Prostate gland (tissue), 2 donors: ENCODE results near the gene TAF10. TPM values are rescaled to one million over a fixed set of nuclear protein-coding genes. Genes with fewer than 3 reads are reported as not detected.

Experiments
- DNase-seq: peaks from one replicate; pipeline ENCODE4 v3.0.0-alpha.2; 2019; ENCODE audit warnings: low spot score
- H3K27ac ChIP-seq, 2 donors: fragments of 200-600 bp; sonication (generic); 2 replicates each; pipeline ENCODE4 v1.5.1; 2017 to 2019
- H3K27me3 ChIP-seq: fragments of 200-600 bp; sonication (generic); replicated peaks from 2 replicates; pipeline ENCODE4 v1.5.1; 2019; ENCODE audit not compliant: insufficient read depth
- H3K36me3 ChIP-seq, 2 donors: fragments of 200-600 bp; sonication (generic); 1 replicate in 1 of 2; 2 replicates in 1 of 2; pipeline versions ENCODE4 v1.5.1 to v1.8.1; 2017 to 2019
- H3K4me1 ChIP-seq: fragments of 200-600 bp; sonication (generic); replicated peaks from 2 replicates; pipeline ENCODE4 v1.5.1; 2019
- H3K4me3 ChIP-seq, 2 donors: fragments of 200-600 bp; sonication (generic); 2 replicates each; pipeline ENCODE4 v1.5.1; 2017 to 2019
- H3K9me3 ChIP-seq: fragments of 200-600 bp; sonication (generic); 2 replicates; pipeline ENCODE4 v1.5.1; 2017
- POLR2A ChIP-seq: fragments of 450-650 bp; IDR thresholded peaks from one replicate; pipeline ENCODE4 v1.6.1; 2016; ENCODE audit warnings: antibody characterized with exemption, mild to moderate bottlenecking
- POLR2AphosphoS5 ChIP-seq: sonication (generic); formaldehyde crosslinking; IDR thresholded peaks from one replicate; pipeline ENCODE4 v1.6.1; 2017; ENCODE audit warnings: antibody characterized with exemption
- WGBS: methylation state at CpG from one replicate; pipeline ENCODE4 v1.1.5; 2018; 5-methylcytosine and 5-hydroxymethylcytosine counted together
- intact Hi-C: fragments of 100-400 bp; cut with DNase I; formaldehyde crosslinking; loops from one replicate; pipeline ENCODE4 v1.14.2; 2022
- total RNA-seq, 2 donors: library from RNA; depleted of rRNA; stranded (reverse); fragments of >200 nt; gene quantifications; one replicate each; pipeline ENCODE4 v1.1.0, GENCODE V29; 2016
- TF ChIP-seq, protein P1 (sequence below), 4 experiments: fragments of 200-600 bp in 2 of 4; fragments of 450-650 bp in 2 of 4; sonication (generic) in 2 of 4; IDR thresholded peaks; 1 replicate in 3 of 4; 2 replicates in 1 of 4; pipeline ENCODE4 v1.5.1; 2016 to 2019; ENCODE audit warnings: antibody characterized with exemption in 4 of 4, mild to moderate bottlenecking in 2 of 4, moderate library complexity in 2 of 4

The TAF10 gene
- total RNA-seq, 2 donors from 2014 or later = 130 to 193 TPM

GRCh38 chr11:6656936-6657335 lies 44.9 kb upstream of the TAF10 start:
- no peak for TF ChIP-seq POLR2AphosphoS5
- no peak for TF ChIP-seq POLR2A
- TF ChIP-seq, protein P1, sequence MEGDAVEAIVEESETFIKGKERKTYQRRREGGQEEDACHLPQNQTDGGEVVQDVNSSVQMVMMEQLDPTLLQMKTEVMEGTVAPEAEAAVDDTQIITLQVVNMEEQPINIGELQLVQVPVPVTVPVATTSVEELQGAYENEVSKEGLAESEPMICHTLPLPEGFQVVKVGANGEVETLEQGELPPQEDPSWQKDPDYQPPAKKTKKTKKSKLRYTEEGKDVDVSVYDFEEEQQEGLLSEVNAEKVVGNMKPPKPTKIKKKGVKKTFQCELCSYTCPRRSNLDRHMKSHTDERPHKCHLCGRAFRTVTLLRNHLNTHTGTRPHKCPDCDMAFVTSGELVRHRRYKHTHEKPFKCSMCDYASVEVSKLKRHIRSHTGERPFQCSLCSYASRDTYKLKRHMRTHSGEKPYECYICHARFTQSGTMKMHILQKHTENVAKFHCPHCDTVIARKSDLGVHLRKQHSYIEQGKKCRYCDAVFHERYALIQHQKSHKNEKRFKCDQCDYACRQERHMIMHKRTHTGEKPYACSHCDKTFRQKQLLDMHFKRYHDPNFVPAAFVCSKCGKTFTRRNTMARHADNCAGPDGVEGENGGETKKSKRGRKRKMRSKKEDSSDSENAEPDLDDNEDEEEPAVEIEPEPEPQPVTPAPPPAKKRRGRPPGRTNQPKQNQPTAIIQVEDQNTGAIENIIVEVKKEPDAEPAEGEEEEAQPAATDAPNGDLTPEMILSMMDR (IDR thresholded peaks at IDR 0.05) = no peak
- Histone ChIP-seq H3K27me3 (no peaks in the 10 kb centered on the region), H3K36me3 (no peaks in the 10 kb centered on the region), H3K4me3 (no peak overlapping the region), H3K9me3 (no peaks in the 10 kb centered on the region), H3K27ac (no peak overlapping the region), H3K4me1 (no peaks in the 10 kb centered on the region)
- no peak for DNase-seq
- WGBS = 63% methylated on average over 5 of the region's 5 CpGs
- intact Hi-C loops = loop anchor here (5.0 kb wide), 1 partner anchor 55 kb away; the partner anchor contains the start of genes ILK and RRP8

- H3K36me3 ChIP-seq = no peaks in the 10 kb centered on the region
- H3K27me3 ChIP-seq = no peaks in the 10 kb centered on the region
- no peaks in the 10 kb centered on the region for H3K4me1 ChIP-seq
- no peaks in the 10 kb centered on the region for H3K9me3 ChIP-seq
- peak overlapping the region; percentile 38 to 63 for H3K27ac ChIP-seq
- intact Hi-C loops = loop anchor here (5.0 kb wide), 1 partner anchor 54 kb away; the partner anchor contains the start of genes ILK and RRP8
- no peak overlapping the region for H3K4me3 ChIP-seq
- no peak for DNase-seq
- 50% methylated on average over 4 of the region's 4 CpGs for WGBS
- TF ChIP-seq, protein P1 (IDR thresholded peaks at IDR 0.05) = no peak
- no peak for TF ChIP-seq POLR2AphosphoS5
- no peak for TF ChIP-seq POLR2A
Observed at GRCh38 chr11:6656584-6656915, 44.5 kb upstream of the TAF10 start.

GRCh38 chr11:6655790-6656583 lies 44.0 kb upstream of the TAF10 start, which contains the start of gene DCHS1:
TSS of gene DCHS1 (minus strand) at chr11:6655809. CDS start at chr11:6641613, 14,196 bp downstream.
- intact Hi-C loops = loop anchor here (5.0 kb wide), 1 partner anchor 54 kb away; the partner anchor contains the start of genes ILK and RRP8
- TF ChIP-seq POLR2AphosphoS5 (no peak), POLR2A (no peak)
- TF ChIP-seq, protein P1 (IDR thresholded peaks at IDR 0.05) = no peak

DNA sequence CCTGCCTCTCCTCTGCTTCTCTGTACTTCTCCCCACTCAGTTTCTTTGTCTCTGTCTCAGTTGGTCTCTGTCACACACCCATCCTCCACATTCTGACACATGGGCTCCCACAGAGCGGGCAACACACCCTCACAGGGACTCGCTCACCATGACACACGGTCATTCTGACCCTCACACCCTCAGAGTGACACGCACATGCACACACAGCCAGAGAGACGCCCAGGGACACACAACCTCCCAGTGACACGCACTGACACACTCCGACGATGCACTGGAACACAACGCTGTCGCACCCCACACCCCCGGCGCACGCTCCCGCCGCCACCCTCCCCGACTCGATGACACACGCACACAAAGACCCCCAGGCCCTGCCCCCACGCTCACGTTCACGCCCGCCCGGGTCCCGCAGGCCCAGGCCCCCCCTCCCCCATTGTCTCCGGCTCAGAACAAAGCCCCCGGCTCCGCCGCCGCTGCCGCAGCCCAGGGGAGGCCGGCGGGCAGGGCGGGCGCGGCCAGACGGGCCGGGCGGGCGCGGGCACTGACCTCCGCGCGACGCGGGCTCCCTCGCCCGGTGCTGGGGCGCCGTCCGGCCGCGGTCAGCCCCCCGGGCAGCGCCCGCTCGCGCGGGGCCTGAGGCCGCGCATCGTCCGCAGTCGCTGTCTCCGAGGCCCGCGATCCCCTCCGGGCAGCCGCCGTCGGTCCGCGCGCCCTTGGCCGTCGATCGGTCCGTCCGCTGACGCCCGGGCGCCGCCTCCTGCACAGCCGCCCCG lies 43.2 kb upstream of the TAF10 start:
- intact Hi-C loops = loop anchor here (5.0 kb wide), 1 partner anchor 53 kb away; the partner anchor contains the start of genes ILK and RRP8
- no peaks in the 10 kb centered on the region for H3K27me3 ChIP-seq
- under 1% methylated on average over 60 of the region's 84 CpGs for WGBS
- H3K27ac ChIP-seq = peak overlapping the region; percentile 27 to 52
- TF ChIP-seq, protein P1 (IDR thresholded peaks at IDR 0.05) = no peak
- TF ChIP-seq POLR2AphosphoS5 (no peak), POLR2A (no peak)
- H3K4me1 ChIP-seq = no peaks in the 10 kb centered on the region
- H3K36me3 ChIP-seq = no peaks in the 10 kb centered on the region
- no peaks in the 10 kb centered on the region for H3K9me3 ChIP-seq
- H3K4me3 ChIP-seq = peak overlapping the region; percentile 35 to 43
- no peak for DNase-seq

More at GRCh38 chr11:6655790-6656583, 44.0 kb upstream of the TAF10 start, which contains the start of gene DCHS1:
- Histone ChIP-seq H3K27ac (peak within 1 kb of the TSS; percentile 38 to 63), H3K4me3 (peak within 1 kb of the TSS; percentile 35 to 43), H3K36me3 (no peaks in the 10 kb centered on the region), H3K4me1 (no peaks in the 10 kb centered on the region), H3K27me3 (no peaks in the 10 kb centered on the region), H3K9me3 (no peaks in the 10 kb centered on the region)
- DNase-seq = no peak
- 10% methylated on average over 25 of the region's 56 CpGs for WGBS
